Measurements from ENCODE around the gene OTUD3. TPM values are rescaled to one million over a fixed set of nuclear protein-coding genes. Genes with fewer than 3 reads are reported as not detected.

The OTUD3 gene
- total and polyA plus RNA-seq, 9 of the 15 experiments (the other 6 are each of a cell fraction or from before 2014, with no cell fraction given), result 2.0 to 16.6 (median 11.0) TPM

- H3K9me3 ChIP-seq (replicated peaks; ENCODE audit: control insufficient read depth, insufficient read depth, low read depth, low read length), result no peaks in the 10 kb centered on the region
- TF ChIP-seq ZEB2 (IDR thresholded peaks at IDR 0.05), result no peak
- no peak for TF ChIP-seq RFX7 (CRISPR knock-in tag; IDR thresholded peaks at IDR 0.05)
- no peak for TF ChIP-seq KLF10 (CRISPR knock-in tag; IDR thresholded peaks at IDR 0.05)
- TF ChIP-seq PRPF4 (IDR thresholded peaks at IDR 0.05; ENCODE audit: insufficient read depth, low read depth, low read length, poor library complexity, severe bottlenecking), result no peak
- TF ChIP-seq TCFL5 (CRISPR knock-in tag; conservative IDR thresholded peaks at IDR 0.05), result no peak
- no peak for TF ChIP-seq ZFX (CRISPR knock-in tag; IDR thresholded peaks at IDR 0.05)
- TF ChIP-seq MTA1 (IDR thresholded peaks at IDR 0.05; ENCODE audit: borderline replicate concordance), result no peak
- no peak for TF ChIP-seq ZSCAN32 (CRISPR knock-in tag; IDR thresholded peaks at IDR 0.05)
- TF ChIP-seq HLTF (IDR thresholded peaks at IDR 0.05), result no peak
- TF ChIP-seq GATAD2B (IDR thresholded peaks at IDR 0.05; ENCODE audit: borderline replicate concordance), result no peak
- TF ChIP-seq, protein P1, sequence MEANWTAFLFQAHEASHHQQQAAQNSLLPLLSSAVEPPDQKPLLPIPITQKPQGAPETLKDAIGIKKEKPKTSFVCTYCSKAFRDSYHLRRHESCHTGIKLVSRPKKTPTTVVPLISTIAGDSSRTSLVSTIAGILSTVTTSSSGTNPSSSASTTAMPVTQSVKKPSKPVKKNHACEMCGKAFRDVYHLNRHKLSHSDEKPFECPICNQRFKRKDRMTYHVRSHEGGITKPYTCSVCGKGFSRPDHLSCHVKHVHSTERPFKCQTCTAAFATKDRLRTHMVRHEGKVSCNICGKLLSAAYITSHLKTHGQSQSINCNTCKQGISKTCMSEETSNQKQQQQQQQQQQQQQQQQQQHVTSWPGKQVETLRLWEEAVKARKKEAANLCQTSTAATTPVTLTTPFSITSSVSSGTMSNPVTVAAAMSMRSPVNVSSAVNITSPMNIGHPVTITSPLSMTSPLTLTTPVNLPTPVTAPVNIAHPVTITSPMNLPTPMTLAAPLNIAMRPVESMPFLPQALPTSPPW (CRISPR knock-in tag; IDR thresholded peaks at IDR 0.05), result peak; percentile 51; the same call in 1 of the 2 replicates
- TF ChIP-seq TEAD4 (IDR thresholded peaks at IDR 0.05; ENCODE audit: low read length), result peak; percentile 72
- TF ChIP-seq TEAD4 (CRISPR knock-in tag; IDR thresholded peaks at IDR 0.05; ENCODE audit: borderline replicate concordance), result no peak
- TF ChIP-seq CBFA2T3 (IDR thresholded peaks at IDR 0.05), result peak; percentile 41
- no peak for TF ChIP-seq NCOA6 (IDR thresholded peaks at IDR 0.05)
- TF ChIP-seq CTCFL (IDR thresholded peaks at IDR 0.05; ENCODE audit: borderline replicate concordance, insufficient read depth, low read depth, low read length, poor library complexity, severe bottlenecking), result no peak
- TF ChIP-seq, protein P2, sequence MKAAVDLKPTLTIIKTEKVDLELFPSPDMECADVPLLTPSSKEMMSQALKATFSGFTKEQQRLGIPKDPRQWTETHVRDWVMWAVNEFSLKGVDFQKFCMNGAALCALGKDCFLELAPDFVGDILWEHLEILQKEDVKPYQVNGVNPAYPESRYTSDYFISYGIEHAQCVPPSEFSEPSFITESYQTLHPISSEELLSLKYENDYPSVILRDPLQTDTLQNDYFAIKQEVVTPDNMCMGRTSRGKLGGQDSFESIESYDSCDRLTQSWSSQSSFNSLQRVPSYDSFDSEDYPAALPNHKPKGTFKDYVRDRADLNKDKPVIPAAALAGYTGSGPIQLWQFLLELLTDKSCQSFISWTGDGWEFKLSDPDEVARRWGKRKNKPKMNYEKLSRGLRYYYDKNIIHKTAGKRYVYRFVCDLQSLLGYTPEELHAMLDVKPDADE (conservative IDR thresholded peaks at IDR 0.05; ENCODE audit: control insufficient read depth, low read depth, low read length), result no peak
- no peak for TF ChIP-seq ZNF174 (CRISPR knock-in tag; IDR thresholded peaks at IDR 0.05)
- TF ChIP-seq, protein P3, sequence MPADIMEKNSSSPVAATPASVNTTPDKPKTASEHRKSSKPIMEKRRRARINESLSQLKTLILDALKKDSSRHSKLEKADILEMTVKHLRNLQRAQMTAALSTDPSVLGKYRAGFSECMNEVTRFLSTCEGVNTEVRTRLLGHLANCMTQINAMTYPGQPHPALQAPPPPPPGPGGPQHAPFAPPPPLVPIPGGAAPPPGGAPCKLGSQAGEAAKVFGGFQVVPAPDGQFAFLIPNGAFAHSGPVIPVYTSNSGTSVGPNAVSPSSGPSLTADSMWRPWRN (IDR thresholded peaks at IDR 0.05; ENCODE audit: low read depth), result no peak
- TF ChIP-seq PTBP1 (IDR thresholded peaks at IDR 0.05; ENCODE audit: low read depth, low read length), result no peak
Observed at GRCh38 chr1:19946331-19946751, 64.1 kb downstream of the OTUD3 start.

More at GRCh38 chr1:19946331-19946751, 64.1 kb downstream of the OTUD3 start:
- POLR2A ChIA-PET, result interaction anchor here (0.5 to 0.6 kb wide), 2 partner anchors 130 to 210 kb away, joined by 3 read pairs; no protein-coding TSS in a partner anchor
- no peak overlapping the region for H3K4me2 ChIP-seq (ENCODE audit: insufficient read depth, low read length)
- H3K9me1 ChIP-seq (ENCODE audit: control insufficient read depth, insufficient read depth, low read length), result no peaks in the 10 kb centered on the region
- H3K27me3 ChIP-seq (ENCODE audit: control insufficient read depth in 2 of 2, insufficient read depth in 2 of 2, low read length in 2 of 2), result peaks cover 8 to 23% of the 10 kb centered on the region in 2 experiments
- in situ Hi-C loops (cut with MboI), result no loop called here
- H3K4me1 ChIP-seq (replicated peaks in 1 of 2; ENCODE audit: control insufficient read depth in 2 of 2, insufficient read depth in 2 of 2, low read length in 2 of 2), result no peaks in the 10 kb centered on the region
- no peak for ATAC-seq
- CTCF ChIA-PET (ENCODE audit: low intra/inter-chr PET ratio), result no interaction called here
- WGBS (ENCODE audit: insufficient coverage, low coverage, missing lambda C conversion rate), result 2% methylated on average over 6 of the region's 6 CpGs
- intact Hi-C loops (cut with micrococcal nuclease), result no loop called here
- H3K36me3 ChIP-seq (ENCODE audit: control insufficient read depth, insufficient read depth, low read length), result no peaks in the 10 kb centered on the region
- no peak overlapping the region for H2AFZ ChIP-seq (ENCODE audit: low read depth, low read length)
- BruUV-seq (replicated peaks), result no TSS peak
- H3K9ac ChIP-seq (ENCODE audit: insufficient read depth in 1 of 2, low read depth in 2 of 2, low read length in 2 of 2), result no peak overlapping the region
- no peak overlapping the region for H3K4me3 ChIP-seq
- DNase-seq (ENCODE audit: extremely low read depth in 1 of 4, low spot score in 3 of 4), result no peak
- no peak overlapping the region for H3K27ac ChIP-seq (ENCODE audit: extremely low read depth, low read depth, low read length)
- no peak for FAIRE-seq
- no peaks in the 10 kb centered on the region for H4K20me1 ChIP-seq (replicated peaks; ENCODE audit: control insufficient read depth, insufficient read depth, low read length)
- H3K79me2 ChIP-seq (ENCODE audit: control insufficient read depth, insufficient read depth, low read length), result no peaks in the 10 kb centered on the region
